A673 (cell line): Measurements from ENCODE around the gene CUL4A. TPM values are rescaled to one million over a fixed set of nuclear protein-coding genes. Genes with fewer than 3 reads are reported as not detected.

Experiments used
- BruUV-seq: library from RNA; stranded (reverse); fragments of 400-500 nt; replicated peaks from 2 replicates; lab custom pipeline; 2021; lab: Mats Ljungman, UMichigan
- CTCF ChIA-PET: fragments of 300-600 bp; sonication (Branson Sonifier 250); formaldehyde crosslinking; loops from one replicate; lab custom pipeline; 2022; ENCODE audit warnings: antibody characterized with exemption; lab: Charles Lee
- POLR2A ChIA-PET: fragments of 300-600 bp; sonication (Branson Sonifier 250); formaldehyde crosslinking; loops from one replicate; lab custom pipeline; 2022; ENCODE audit warnings: antibody characterized with exemption; ENCODE audit not compliant: low non-redundant PET; lab: Charles Lee
- DNase-seq: peaks from one replicate; pipeline ENCODE4 v3.0.0-alpha.2; 2015; ENCODE audit warnings: low spot score
- H3K27ac ChIP-seq: fragments of 200-600 bp; sonication (generic); 2 replicates; pipeline ENCODE4 v1.5.1; 2016; ENCODE audit warnings: mixed run types, low read depth, mild to moderate bottlenecking, mixed read lengths, antibody characterized with exemption, low read length; ENCODE audit not compliant: poor library complexity, severe bottlenecking
- H3K27me3 ChIP-seq: fragments of 200-600 bp; sonication (generic); replicated peaks from 2 replicates; pipeline ENCODE4 v1.6.1; 2017; ENCODE audit warnings: mixed run types, low read depth, mild to moderate bottlenecking, mixed read lengths, antibody characterized with exemption, low read length; ENCODE audit not compliant: insufficient read depth, poor library complexity
- H3K36me3 ChIP-seq: fragments of 200-600 bp; sonication (generic); 2 replicates; pipeline ENCODE4 v1.6.1; 2016; ENCODE audit warnings: mixed run types, mild to moderate bottlenecking, mixed read lengths, antibody characterized with exemption, low read length; ENCODE audit not compliant: insufficient read depth, poor library complexity, severe bottlenecking
- H3K4me1 ChIP-seq: fragments of 200-600 bp; sonication (generic); 2 replicates; pipeline ENCODE4 v1.6.1; 2017; ENCODE audit warnings: mixed run types, mild to moderate bottlenecking, mixed read lengths, antibody characterized with exemption, low read length; ENCODE audit not compliant: insufficient read depth, poor library complexity, severe bottlenecking
- H3K4me3 ChIP-seq: fragments of 200-600 bp; sonication (generic); 2 replicates; pipeline ENCODE4 v1.5.1; 2016; ENCODE audit warnings: low read depth, mixed run types, mild to moderate bottlenecking, mixed read lengths, low read length; ENCODE audit not compliant: poor library complexity, severe bottlenecking
- H3K9me3 ChIP-seq: fragments of 200-600 bp; sonication (generic); 2 replicates; pipeline ENCODE4 v1.6.1; 2016; ENCODE audit warnings: mixed run types, low read depth, mild to moderate bottlenecking, mixed read lengths, antibody characterized with exemption, low read length; ENCODE audit not compliant: poor library complexity, severe bottlenecking
- EZH2 ChIP-seq: fragments of 200-600 bp; sonication (generic); IDR thresholded peaks from 2 replicates; pipeline ENCODE4 v1.6.1; 2017; ENCODE audit warnings: borderline replicate concordance, low read depth, mild to moderate bottlenecking, mixed read lengths, antibody characterized with exemption, low read length; ENCODE audit not compliant: poor library complexity, severe bottlenecking
- intact Hi-C: fragments of 100-400 bp; cut with micrococcal nuclease; formaldehyde crosslinking; loops from one replicate; pipeline ENCODE4 v1.10.0; 2022; ENCODE audit not compliant: unreplicated experiment
- total RNA-seq: library from RNA; stranded (reverse); gene quantifications from 2 replicates; pipeline ENCODE4 v1.2.3, GENCODE V29; 2021
- TF ChIP-seq, protein P1 (sequence below): fragments of 300-800, 200-600 bp; sonication (generic); conservative IDR thresholded peaks from 2 replicates; pipeline ENCODE4 v1.5.1; 2017; ENCODE audit warnings: low read depth, mild to moderate bottlenecking, antibody characterized with exemption, low read length, moderate library complexity, mixed read lengths

Gene CUL4A
- total RNA-seq, 1 experiment from 2014 or later = 87.5 TPM

DNA sequence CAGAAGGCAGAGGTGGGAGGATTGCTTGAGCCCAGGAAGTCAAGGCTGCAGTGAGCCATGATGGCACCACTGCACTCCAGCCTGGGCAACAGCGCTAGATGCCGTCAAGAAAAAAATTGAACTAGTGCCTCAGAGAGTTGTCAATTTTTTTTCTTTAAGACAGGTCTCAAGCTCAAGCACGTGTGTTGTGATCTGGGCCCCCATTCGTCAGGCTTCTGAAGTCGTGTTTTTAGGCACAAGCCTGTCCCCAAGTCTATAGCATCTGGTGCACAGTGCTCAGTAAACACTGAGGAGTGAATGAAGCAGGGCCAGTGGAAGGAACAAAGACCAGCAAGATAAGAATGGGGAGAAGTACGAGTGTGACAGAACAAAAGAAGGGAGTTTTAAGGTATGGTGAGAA, 63.9 kb downstream of the CUL4A start:
- Histone ChIP-seq H3K36me3 (no peaks in the 10 kb centered on the region), H3K9me3 (no peaks in the 10 kb centered on the region), H3K4me1 (no peaks in the 10 kb centered on the region), H3K27ac (no peak overlapping the region), H3K27me3 (no peaks in the 10 kb centered on the region), H3K4me3 (no peak overlapping the region)
- no peak for DNase-seq
- TF ChIP-seq, protein P1, sequence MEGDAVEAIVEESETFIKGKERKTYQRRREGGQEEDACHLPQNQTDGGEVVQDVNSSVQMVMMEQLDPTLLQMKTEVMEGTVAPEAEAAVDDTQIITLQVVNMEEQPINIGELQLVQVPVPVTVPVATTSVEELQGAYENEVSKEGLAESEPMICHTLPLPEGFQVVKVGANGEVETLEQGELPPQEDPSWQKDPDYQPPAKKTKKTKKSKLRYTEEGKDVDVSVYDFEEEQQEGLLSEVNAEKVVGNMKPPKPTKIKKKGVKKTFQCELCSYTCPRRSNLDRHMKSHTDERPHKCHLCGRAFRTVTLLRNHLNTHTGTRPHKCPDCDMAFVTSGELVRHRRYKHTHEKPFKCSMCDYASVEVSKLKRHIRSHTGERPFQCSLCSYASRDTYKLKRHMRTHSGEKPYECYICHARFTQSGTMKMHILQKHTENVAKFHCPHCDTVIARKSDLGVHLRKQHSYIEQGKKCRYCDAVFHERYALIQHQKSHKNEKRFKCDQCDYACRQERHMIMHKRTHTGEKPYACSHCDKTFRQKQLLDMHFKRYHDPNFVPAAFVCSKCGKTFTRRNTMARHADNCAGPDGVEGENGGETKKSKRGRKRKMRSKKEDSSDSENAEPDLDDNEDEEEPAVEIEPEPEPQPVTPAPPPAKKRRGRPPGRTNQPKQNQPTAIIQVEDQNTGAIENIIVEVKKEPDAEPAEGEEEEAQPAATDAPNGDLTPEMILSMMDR = no peak
- TF ChIP-seq EZH2 = no peak
- intact Hi-C loops = no loop called here
- CTCF ChIA-PET = no interaction called here
- BruUV-seq = no TSS peak
- POLR2A ChIA-PET = no interaction called here

DNA sequence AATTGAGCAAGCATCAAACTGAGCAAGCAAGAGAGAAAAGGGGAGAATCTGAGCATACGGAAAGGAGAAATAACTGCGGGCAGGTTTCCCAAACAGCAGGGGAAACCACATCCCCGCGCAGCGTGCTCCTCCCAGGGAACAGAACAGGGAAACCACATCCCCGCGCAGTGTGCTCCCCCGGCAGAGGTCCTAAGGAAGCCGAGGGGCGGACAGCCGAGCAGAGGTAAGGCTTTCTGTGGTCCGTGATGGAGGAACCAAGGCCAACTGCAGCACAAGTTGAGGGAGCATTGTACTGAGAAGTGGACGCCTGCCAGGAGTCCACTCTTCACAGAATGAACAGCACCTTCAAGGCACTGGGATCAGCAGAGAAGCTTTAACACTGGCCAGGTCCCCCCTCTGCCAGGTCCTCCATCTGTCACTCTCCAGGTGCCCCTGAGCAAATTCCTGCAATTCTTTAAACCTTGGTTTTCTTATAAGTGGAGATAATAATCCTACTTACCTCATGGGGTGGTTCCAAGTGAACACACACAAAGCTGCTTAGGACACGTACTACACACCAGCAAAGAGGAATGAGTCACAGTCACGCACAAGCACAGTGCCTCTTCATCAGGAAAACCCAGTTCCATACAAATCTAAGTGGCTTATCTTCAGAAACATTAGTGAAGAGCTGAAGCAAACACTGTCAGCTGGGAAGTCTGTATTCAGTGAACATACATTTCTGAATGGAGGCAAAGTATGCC, 64.6 kb downstream of the CUL4A start:
- DNase-seq = no peak
- Histone ChIP-seq H3K36me3 (no peaks in the 10 kb centered on the region), H3K4me1 (no peaks in the 10 kb centered on the region), H3K27me3 (no peaks in the 10 kb centered on the region), H3K4me3 (no peak overlapping the region), H3K9me3 (no peaks in the 10 kb centered on the region), H3K27ac (no peak overlapping the region)
- POLR2A ChIA-PET = no interaction called here
- BruUV-seq = no TSS peak
- TF ChIP-seq, protein P1 = no peak
- no peak for TF ChIP-seq EZH2
- intact Hi-C loops = loop anchor here (2.0 kb wide), 1 partner anchor 121 kb away; no protein-coding TSS in a partner anchor
- CTCF ChIA-PET = no interaction called here

DNA sequence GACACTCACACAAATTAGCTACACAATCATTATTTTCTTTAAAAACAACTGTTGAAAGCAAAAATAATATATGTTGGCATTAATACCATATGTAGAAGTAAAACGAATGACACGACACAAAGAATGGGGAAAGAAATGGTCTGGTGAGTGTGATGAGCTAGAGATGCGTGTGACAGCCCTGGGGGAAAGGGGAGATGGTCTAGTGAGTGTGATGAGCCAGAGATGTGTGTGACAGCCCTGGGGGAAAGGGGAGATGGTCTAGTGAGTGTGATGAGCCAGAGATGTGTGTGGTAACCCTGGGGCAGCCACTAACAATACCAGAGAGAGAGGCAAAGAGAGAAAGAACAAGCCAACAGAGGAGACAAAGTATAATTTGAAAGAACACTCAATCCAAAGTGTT, 65.3 kb downstream of the CUL4A start:
- no peak for DNase-seq
- Histone ChIP-seq H3K9me3 (no peaks in the 10 kb centered on the region), H3K4me3 (no peak overlapping the region), H3K27ac (no peak overlapping the region), H3K36me3 (no peaks in the 10 kb centered on the region), H3K27me3 (no peaks in the 10 kb centered on the region), H3K4me1 (no peaks in the 10 kb centered on the region)
- intact Hi-C loops = loop anchor here (2.0 kb wide), 1 partner anchor 120 kb away; no protein-coding TSS in a partner anchor
- no TSS peak for BruUV-seq
- ChIA-PET CTCF (no interaction called here), POLR2A (no interaction called here)
- TF ChIP-seq, protein P1 = no peak
- TF ChIP-seq EZH2 = no peak
